ENCODE measurements around the gene LRMDA.

The LRMDA gene

GRCh38 chr10:75712242-75712880, 280.9 kb downstream of the LRMDA start:
- Histone ChIP-seq H3K4me2 (no peak overlapping the region), H3K4me3 (IDR thresholded peaks at IDR 0.05; ENCODE audit: insufficient read depth, low read depth, low read length) (no peak overlapping the region), H2AFZ (ENCODE audit: low read depth) (no peak overlapping the region), H3K27me3 (ENCODE audit: insufficient read depth, low read depth) (no peaks in the 10 kb centered on the region), H3K9ac (no peak overlapping the region), H3K4me1 (ENCODE audit: low read depth, poor library complexity, severe bottlenecking) (no peaks in the 10 kb centered on the region), H3K79me2 (ENCODE audit: insufficient read depth, low read depth) (no peaks in the 10 kb centered on the region), H3K27ac (no peak overlapping the region), H3K36me3 (ENCODE audit: insufficient read depth) (no peaks in the 10 kb centered on the region), H4K20me1 (ENCODE audit: insufficient read depth) (no peaks in the 10 kb centered on the region)
- TF ChIP-seq, protein P1, sequence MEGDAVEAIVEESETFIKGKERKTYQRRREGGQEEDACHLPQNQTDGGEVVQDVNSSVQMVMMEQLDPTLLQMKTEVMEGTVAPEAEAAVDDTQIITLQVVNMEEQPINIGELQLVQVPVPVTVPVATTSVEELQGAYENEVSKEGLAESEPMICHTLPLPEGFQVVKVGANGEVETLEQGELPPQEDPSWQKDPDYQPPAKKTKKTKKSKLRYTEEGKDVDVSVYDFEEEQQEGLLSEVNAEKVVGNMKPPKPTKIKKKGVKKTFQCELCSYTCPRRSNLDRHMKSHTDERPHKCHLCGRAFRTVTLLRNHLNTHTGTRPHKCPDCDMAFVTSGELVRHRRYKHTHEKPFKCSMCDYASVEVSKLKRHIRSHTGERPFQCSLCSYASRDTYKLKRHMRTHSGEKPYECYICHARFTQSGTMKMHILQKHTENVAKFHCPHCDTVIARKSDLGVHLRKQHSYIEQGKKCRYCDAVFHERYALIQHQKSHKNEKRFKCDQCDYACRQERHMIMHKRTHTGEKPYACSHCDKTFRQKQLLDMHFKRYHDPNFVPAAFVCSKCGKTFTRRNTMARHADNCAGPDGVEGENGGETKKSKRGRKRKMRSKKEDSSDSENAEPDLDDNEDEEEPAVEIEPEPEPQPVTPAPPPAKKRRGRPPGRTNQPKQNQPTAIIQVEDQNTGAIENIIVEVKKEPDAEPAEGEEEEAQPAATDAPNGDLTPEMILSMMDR (conservative IDR thresholded peaks at IDR 0.05; ENCODE audit: low read depth, low read length), result no peak

DNA sequence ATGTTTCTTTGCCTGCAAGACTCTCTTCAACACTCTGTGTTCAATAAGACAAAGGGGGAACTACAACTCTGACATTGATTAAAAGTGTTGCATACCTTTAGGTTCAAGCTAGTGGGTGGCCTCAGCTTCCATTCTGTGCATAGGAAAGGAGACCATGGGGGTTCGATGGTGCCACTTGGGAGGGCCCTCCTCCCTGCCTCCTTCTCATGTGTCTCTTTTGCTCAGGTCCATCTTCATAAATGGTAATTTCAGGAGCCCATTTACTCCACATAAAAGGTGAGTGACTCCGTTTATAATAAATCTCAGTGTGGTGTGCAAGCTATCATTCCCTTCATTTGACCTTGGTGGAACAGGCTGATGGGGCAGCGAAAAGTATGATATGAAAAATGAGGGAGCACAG, 285.1 kb downstream of the LRMDA start:
- Histone ChIP-seq H3K79me2 (ENCODE audit: insufficient read depth, low read depth) (no peaks in the 10 kb centered on the region), H2AFZ (ENCODE audit: low read depth) (no peak overlapping the region), H3K27me3 (ENCODE audit: insufficient read depth, low read depth) (no peaks in the 10 kb centered on the region), H4K20me1 (ENCODE audit: insufficient read depth) (no peaks in the 10 kb centered on the region), H3K36me3 (ENCODE audit: insufficient read depth) (no peaks in the 10 kb centered on the region), H3K4me3 (IDR thresholded peaks at IDR 0.05; ENCODE audit: insufficient read depth, low read depth, low read length) (no peak overlapping the region), H3K4me2 (no peak overlapping the region), H3K9ac (no peak overlapping the region), H3K4me1 (ENCODE audit: low read depth, poor library complexity, severe bottlenecking) (no peaks in the 10 kb centered on the region), H3K27ac (no peak overlapping the region)
- TF ChIP-seq, protein P1 (conservative IDR thresholded peaks at IDR 0.05; ENCODE audit: low read depth, low read length), result no peak

- H3K36me3 ChIP-seq (ENCODE audit: insufficient read depth), result no peaks in the 10 kb centered on the region
- H3K79me2 ChIP-seq (ENCODE audit: insufficient read depth, low read depth), result no peaks in the 10 kb centered on the region
- H3K4me1 ChIP-seq (ENCODE audit: low read depth, poor library complexity, severe bottlenecking), result no peaks in the 10 kb centered on the region
- no peaks in the 10 kb centered on the region for H4K20me1 ChIP-seq (ENCODE audit: insufficient read depth)
- H3K27ac ChIP-seq, result no peak overlapping the region
- H3K9ac ChIP-seq, result no peak overlapping the region
- no peak overlapping the region for H3K4me3 ChIP-seq (IDR thresholded peaks at IDR 0.05; ENCODE audit: insufficient read depth, low read depth, low read length)
- H3K4me2 ChIP-seq, result no peak overlapping the region
- no peak overlapping the region for H2AFZ ChIP-seq (ENCODE audit: low read depth)
- TF ChIP-seq, protein P1 (conservative IDR thresholded peaks at IDR 0.05; ENCODE audit: low read depth, low read length), result no peak
- H3K27me3 ChIP-seq (ENCODE audit: insufficient read depth, low read depth), result no peaks in the 10 kb centered on the region
Observed at GRCh38 chr10:75717126-75717916, 285.9 kb downstream of the LRMDA start.

DNA sequence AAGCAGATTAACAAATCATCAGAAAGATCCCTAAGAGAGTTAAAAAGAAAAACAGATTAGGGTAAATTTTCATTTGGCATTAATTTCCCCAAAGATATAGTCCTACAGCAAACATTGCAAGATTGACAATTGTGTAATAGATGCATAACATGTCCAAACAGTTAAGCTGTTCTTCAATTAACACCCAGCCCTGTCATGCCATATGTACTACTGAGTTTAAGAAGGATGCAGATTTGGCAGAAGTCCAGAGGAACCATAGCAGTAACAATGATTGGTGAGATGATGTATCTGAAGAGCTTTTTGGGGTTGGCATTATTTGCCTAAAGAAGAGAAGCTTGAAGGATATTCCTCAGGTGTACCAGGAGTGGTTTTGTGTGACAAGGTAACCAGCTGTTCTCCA, 287.6 kb downstream of the LRMDA start:
- Histone ChIP-seq H3K4me2 (no peak overlapping the region), H3K4me1 (ENCODE audit: low read depth, poor library complexity, severe bottlenecking) (no peaks in the 10 kb centered on the region), H3K9ac (no peak overlapping the region), H4K20me1 (ENCODE audit: insufficient read depth) (no peaks in the 10 kb centered on the region), H3K4me3 (IDR thresholded peaks at IDR 0.05; ENCODE audit: insufficient read depth, low read depth, low read length) (no peak overlapping the region), H3K36me3 (ENCODE audit: insufficient read depth) (no peaks in the 10 kb centered on the region), H3K79me2 (ENCODE audit: insufficient read depth, low read depth) (no peaks in the 10 kb centered on the region), H3K27ac (no peak overlapping the region), H2AFZ (ENCODE audit: low read depth) (no peak overlapping the region), H3K27me3 (ENCODE audit: insufficient read depth, low read depth) (no peaks in the 10 kb centered on the region)
- TF ChIP-seq, protein P1 (conservative IDR thresholded peaks at IDR 0.05; ENCODE audit: low read depth, low read length), result no peak
